Psoas muscle (tissue), 8 donors: ENCODE data around the gene ARHGAP22. TPM values are rescaled to one million over a fixed set of nuclear protein-coding genes. Genes with fewer than 3 reads are reported as not detected.

Source experiments
- ATAC-seq, 4 donors: fragments of 200-7000 bp; cut with Tn5 transposase; one replicate each; pipeline ENCODE4 v1.9.1; 2020; ENCODE audit warnings: moderate library complexity in 3 of 4, mild to moderate bottlenecking in 2 of 4
- DNase-seq, 2 donors: peaks; one replicate each; pipeline ENCODE4 v3.0.0-alpha.2; 2020
- H3K27ac ChIP-seq: fragments of 200-600 bp; one replicate; pipeline ENCODE4 v1.8.0; 2022
- H3K27me3 ChIP-seq, 3 donors: fragments of 200-600 bp in 1 of 3; one replicate each; pipeline versions ENCODE4 v1.6.1 to v1.8.0; 2013 to 2022; ENCODE audit warnings: low read length in 2 of 3, mild to moderate bottlenecking in 2 of 3, moderate library complexity in 1 of 3; ENCODE audit not compliant: insufficient read depth in 3 of 3
- H3K36me3 ChIP-seq, 2 donors: fragments of 200-600 bp in 1 of 2; one replicate each; pipeline versions ENCODE4 v1.6.1 to v1.8.0; 2013 to 2022; ENCODE audit warnings: low read depth in 1 of 2, mild to moderate bottlenecking in 1 of 2, moderate library complexity in 1 of 2; ENCODE audit not compliant: insufficient read depth in 1 of 2
- H3K4me1 ChIP-seq: fragments of 200-600 bp; one replicate; pipeline ENCODE4 v1.8.0; 2022
- H3K4me3 ChIP-seq: fragments of 200-600 bp; one replicate; pipeline ENCODE4 v1.8.0; 2022; ENCODE audit warnings: mild to moderate bottlenecking
- H3K9me3 ChIP-seq: fragments of 200-600 bp; one replicate; pipeline ENCODE4 v1.8.0; 2022
- CTCF ChIP-seq: fragments of 200-600 bp; IDR thresholded peaks from one replicate; pipeline ENCODE4 v1.8.0; 2022; ENCODE audit warnings: antibody characterized with exemption
- WGBS, 3 donors: extraction: QIAGEN DNeasy Blood & Tissue Kit; methylation state at CpG; one replicate each; pipeline versions ENCODE4 v1.1.6 to v1.1.7; 2013; 5-methylcytosine and 5-hydroxymethylcytosine counted together
- intact Hi-C, 2 donors: fragments of 100-400 bp; cut with DNase I; formaldehyde crosslinking; loops; one replicate each; pipeline versions ENCODE4 v1.11.0 to v1.14.2; 2022
- polyA plus RNA-seq, 3 donors: library from polyadenylated mRNA; stranded (reverse); fragments of 200-250 nt; gene quantifications; one replicate each; pipeline ENCODE4 v1.2.3, GENCODE V29; 2013
- total RNA-seq, 4 donors: library from RNA; stranded (reverse); fragmentation: NEBNext Ultra II Directional in 2 of 4; extraction: Animal tissue kit (Norgen Biotek cat#: 25700) in 2 of 4; gene quantifications; one replicate each; pipeline versions ENCODE4 v1.2.1 to v1.2.4, GENCODE V29; 2021 to 2023
- donor health status: healthy with polysubstance abuse.
- donor health status: DM: no; HTN: no; CAD: no; lungs with moderate emphysema.
- donor health status: Bipolar disorder and iron deficiency.
- donor health status: healthy.
- donor health status: DM: yes; HTN: yes; CAD: no.
- donor health status: DM: no; HTN: no; CAD: no.
- donor health status: DM: no; HTN: no; CAD: no.
- donor health status: DM: yes; HTN: yes; CAD: no.

ARHGAP22 gene
- total and polyA plus RNA-seq, 7 donors = 0.46 to 2.9 (median 1.6) TPM

GRCh38 chr10:48536156-48536500, 68.7 kb downstream of the ARHGAP22 start:
- WGBS, 3 donors = 51 to 66% (median 59%) methylated on average over 3 of the region's 3 CpGs
- Histone ChIP-seq H3K27me3 (no peaks in the 10 kb centered on the region), H3K4me3 (no peak overlapping the region), H3K27ac (no peak overlapping the region), H3K36me3 (no peaks in the 10 kb centered on the region), H3K4me1 (no peaks in the 10 kb centered on the region), H3K9me3 (no peaks in the 10 kb centered on the region)
- DNase-seq (no peak), ATAC-seq (no peak)
- TF ChIP-seq CTCF = no peak
- intact Hi-C loops = no loop called here

- intact Hi-C loops = no loop called here
- no peak overlapping the region for H3K27ac ChIP-seq
- no peak overlapping the region for H3K4me3 ChIP-seq
- WGBS, 3 donors = 69 to 78% (median 74%) methylated on average over 12 of the region's 12 CpGs
- TF ChIP-seq CTCF = no peak
- ATAC-seq (no peak), DNase-seq (no peak)
- H3K27me3 ChIP-seq = no peaks in the 10 kb centered on the region
- H3K36me3 ChIP-seq = no peaks in the 10 kb centered on the region
- no peaks in the 10 kb centered on the region for H3K4me1 ChIP-seq
- no peaks in the 10 kb centered on the region for H3K9me3 ChIP-seq
These were observed 69.3 kb downstream of the ARHGAP22 start for GRCh38 chr10:48535416-48536155.

GRCh38 chr10:48533951-48534720, 70.7 kb downstream of the ARHGAP22 start:
- no peaks in the 10 kb centered on the region for H3K9me3 ChIP-seq
- H3K27ac ChIP-seq = no peak overlapping the region
- H3K4me1 ChIP-seq = no peaks in the 10 kb centered on the region
- 26 to 37% (median 35%) methylated on average over 8 of the region's 8 CpGs for WGBS, 3 donors
- intact Hi-C loops = loop anchor here in 1 of 2 donors (5.0 kb wide), 1 partner anchor 1088 kb away; no protein-coding TSS in a partner anchor
- H3K36me3 ChIP-seq = no peaks in the 10 kb centered on the region
- H3K27me3 ChIP-seq = no peaks in the 10 kb centered on the region
- TF ChIP-seq CTCF = no peak
- ATAC-seq (no peak), DNase-seq (no peak)
- no peak overlapping the region for H3K4me3 ChIP-seq

GRCh38 chr10:48533540-48533939, 71.3 kb downstream of the ARHGAP22 start:
- H3K9me3 ChIP-seq = no peaks in the 10 kb centered on the region
- DNase-seq (no peak), ATAC-seq (no peak)
- WGBS, 3 donors = 28 to 38% (median 32%) methylated on average over 3 of the region's 3 CpGs
- no peak overlapping the region for H3K27ac ChIP-seq
- TF ChIP-seq CTCF = no peak
- intact Hi-C loops = loop anchor here in 1 of 2 donors (5.0 kb wide), 1 partner anchor 1089 kb away; no protein-coding TSS in a partner anchor
- no peak overlapping the region for H3K4me3 ChIP-seq
- no peaks in the 10 kb centered on the region for H3K36me3 ChIP-seq
- no peaks in the 10 kb centered on the region for H3K4me1 ChIP-seq
- H3K27me3 ChIP-seq = no peaks in the 10 kb centered on the region
